ENCODE measurements around the gene COA3. TPM values are rescaled to one million over a fixed set of nuclear protein-coding genes. Genes with fewer than 3 reads are reported as not detected.

Gene COA3
- total and polyA plus RNA-seq, 9 donors = 53.6 to 84.1 (median 59.5) TPM

DNA sequence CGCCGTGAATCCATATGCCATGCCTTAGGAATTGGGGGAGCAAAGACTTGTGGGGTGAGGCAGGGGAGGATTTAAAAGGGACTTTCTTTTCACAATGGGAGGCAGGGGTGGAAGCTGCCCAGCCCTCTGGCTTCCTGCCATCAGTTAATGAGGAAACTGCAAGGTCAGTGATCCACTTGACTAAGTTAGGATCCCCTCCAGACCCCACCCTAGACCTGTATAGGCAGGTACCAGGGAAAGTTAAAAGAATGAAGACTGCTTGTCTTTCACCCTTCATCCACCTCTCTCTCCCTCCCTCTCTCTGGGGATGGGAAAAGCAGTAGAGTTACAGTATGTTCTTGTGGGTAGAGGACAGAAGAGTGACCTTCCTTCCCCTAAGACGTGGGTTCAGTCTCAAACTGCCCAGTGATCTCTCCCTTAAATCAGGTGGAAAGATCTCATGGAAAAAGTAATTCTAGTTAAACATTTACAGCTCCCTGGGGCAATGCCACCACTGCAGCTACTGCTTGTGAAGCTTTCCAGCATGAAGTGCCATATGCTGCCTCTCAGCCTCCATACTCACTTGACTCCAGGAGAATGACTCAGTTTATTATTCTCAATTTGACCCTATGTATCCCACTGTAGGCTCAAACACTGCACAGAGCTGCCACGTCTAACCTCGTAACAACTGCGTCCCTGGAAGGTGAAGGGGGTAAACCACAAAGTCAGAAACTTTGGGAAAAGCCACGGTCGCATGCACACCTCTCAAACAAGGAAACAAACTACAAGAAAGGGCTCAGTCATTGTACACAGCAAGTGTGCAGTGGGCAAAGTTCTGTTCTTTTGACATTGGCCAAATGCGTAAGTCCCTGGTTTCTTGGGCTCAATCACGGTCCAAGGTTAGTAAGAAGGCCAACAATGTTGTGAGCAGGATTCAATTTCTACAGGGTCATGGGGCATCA, 1.2 kb downstream of the COA3 start:
- no peak for DNase-seq
- Histone ChIP-seq H3K36me3 (ENCODE audit: control insufficient read depth, insufficient read depth, low read length) (peaks cover 27% of the 10 kb centered on the region), H3K27me3 (ENCODE audit: control insufficient read depth, insufficient read depth, low read length) (no peaks in the 10 kb centered on the region), H3K4me1 (ENCODE audit: control insufficient read depth, insufficient read depth, low read length) (peaks cover 20% of the 10 kb centered on the region), H3K9me3 (replicated peaks; ENCODE audit: control insufficient read depth, low read depth, low read length) (no peaks in the 10 kb centered on the region), H3K27ac (ENCODE audit: low read length) (no peak overlapping the region), H3K4me3 (ENCODE audit: low read length) (peak overlapping the region; percentile 93)
- 78% methylated on average over 6 of the region's 10 CpGs for WGBS (ENCODE audit: insufficient coverage)

DNA sequence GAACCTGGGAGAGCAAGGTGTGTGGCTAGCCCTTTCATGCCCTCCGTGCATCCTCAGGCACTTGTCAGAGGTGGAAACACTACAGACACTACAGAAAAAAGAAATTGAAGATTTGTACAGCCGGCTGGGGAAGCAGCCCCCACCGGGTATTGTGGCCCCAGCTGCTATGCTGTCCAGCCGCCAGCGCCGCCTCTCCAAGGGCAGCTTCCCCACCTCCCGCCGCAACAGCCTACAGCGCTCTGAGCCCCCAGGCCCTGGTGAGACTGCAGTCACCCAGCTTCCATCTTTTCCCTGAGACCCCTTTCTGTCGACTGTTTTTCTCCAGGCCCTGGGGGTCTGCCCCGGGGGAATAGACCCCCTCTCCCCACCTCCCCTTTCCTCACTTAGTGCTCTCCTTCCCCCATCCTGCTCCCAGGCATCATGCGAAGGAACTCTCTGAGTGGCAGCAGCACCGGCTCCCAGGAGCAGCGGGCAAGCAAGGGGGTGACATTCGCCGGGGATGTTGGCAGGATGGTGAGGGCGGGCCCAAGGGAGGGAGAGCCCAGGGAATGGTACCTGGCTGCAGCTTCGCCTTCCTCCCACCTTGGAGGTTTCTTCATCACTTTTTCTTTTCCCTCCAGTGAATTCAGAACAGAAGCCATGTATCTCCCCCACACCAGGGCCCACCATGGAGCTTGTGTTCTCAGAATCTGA, 2.3 kb downstream of the COA3 start:
- no peak overlapping the region for H3K4me3 ChIP-seq (ENCODE audit: low read length)
- peaks cover 27% of the 10 kb centered on the region for H3K36me3 ChIP-seq (ENCODE audit: control insufficient read depth, insufficient read depth, low read length)
- WGBS (ENCODE audit: insufficient coverage) = 87% methylated on average over 11 of the region's 18 CpGs
- no peaks in the 10 kb centered on the region for H3K9me3 ChIP-seq (replicated peaks; ENCODE audit: control insufficient read depth, low read depth, low read length)
- H3K4me1 ChIP-seq (ENCODE audit: control insufficient read depth, insufficient read depth, low read length) = peaks cover 20% of the 10 kb centered on the region
- H3K27ac ChIP-seq (ENCODE audit: low read length) = no peak overlapping the region
- no peak for DNase-seq
- H3K27me3 ChIP-seq (ENCODE audit: control insufficient read depth, insufficient read depth, low read length) = no peaks in the 10 kb centered on the region

DNA sequence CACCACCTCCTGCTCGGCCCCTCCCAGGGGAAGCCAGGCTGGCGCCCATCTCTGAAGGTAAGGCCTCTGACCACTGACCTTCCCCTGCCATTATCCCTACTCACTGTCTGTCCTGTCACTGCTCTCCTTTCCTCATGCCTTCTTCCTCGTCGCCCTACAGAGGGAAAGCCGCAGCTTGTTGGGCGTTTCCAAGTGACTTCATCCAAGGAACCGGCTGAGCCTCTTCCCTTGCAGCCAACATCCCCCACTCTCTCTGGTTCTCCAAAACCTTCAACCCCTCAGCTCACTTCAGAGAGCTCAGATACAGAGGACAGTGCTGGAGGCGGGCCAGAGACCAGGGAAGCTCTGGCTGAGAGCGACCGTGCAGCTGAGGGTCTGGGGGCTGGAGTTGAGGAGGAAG, 3.0 kb downstream of the COA3 start:
- Histone ChIP-seq H3K27me3 (ENCODE audit: control insufficient read depth, insufficient read depth, low read length) (peaks cover 3% of the 10 kb centered on the region), H3K27ac (ENCODE audit: low read length) (no peak overlapping the region), H3K4me3 (ENCODE audit: low read length) (no peak overlapping the region), H3K9me3 (replicated peaks; ENCODE audit: control insufficient read depth, low read depth, low read length) (no peaks in the 10 kb centered on the region), H3K36me3 (ENCODE audit: control insufficient read depth, insufficient read depth, low read length) (peaks cover 27% of the 10 kb centered on the region), H3K4me1 (ENCODE audit: control insufficient read depth, insufficient read depth, low read length) (peaks cover 20% of the 10 kb centered on the region)
- no peak for DNase-seq
- WGBS (ENCODE audit: insufficient coverage) = 74% methylated on average over 7 of the region's 10 CpGs

DNA sequence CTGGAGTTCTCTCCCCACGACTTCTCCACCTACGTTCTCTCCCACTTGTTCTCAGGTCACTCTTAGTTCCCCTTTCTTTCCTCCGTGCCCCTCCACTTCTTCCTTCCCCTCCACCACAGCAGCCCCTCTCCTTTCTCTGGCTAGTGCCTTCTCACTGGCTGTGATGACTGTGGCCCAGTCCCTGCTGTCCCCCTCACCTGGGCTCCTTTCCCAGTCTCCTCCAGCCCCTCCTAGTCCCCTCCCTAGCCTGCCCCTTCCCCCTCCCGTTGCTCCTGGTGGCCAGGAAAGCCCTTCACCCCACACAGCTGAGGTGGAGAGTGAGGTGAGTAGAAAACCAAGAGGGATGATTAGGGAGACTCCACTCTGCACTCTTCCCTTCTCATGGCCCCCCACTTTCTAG, 3.4 kb downstream of the COA3 start:
- Histone ChIP-seq H3K9me3 (replicated peaks; ENCODE audit: control insufficient read depth, low read depth, low read length) (no peaks in the 10 kb centered on the region), H3K27ac (ENCODE audit: low read length) (no peak overlapping the region), H3K36me3 (ENCODE audit: control insufficient read depth, insufficient read depth, low read length) (peaks cover 27% of the 10 kb centered on the region), H3K27me3 (ENCODE audit: control insufficient read depth, insufficient read depth, low read length) (peaks cover 4% of the 10 kb centered on the region), H3K4me3 (ENCODE audit: low read length) (no peak overlapping the region), H3K4me1 (ENCODE audit: control insufficient read depth, insufficient read depth, low read length) (peaks cover 20% of the 10 kb centered on the region)
- 66% methylated on average over 3 of the region's 4 CpGs for WGBS (ENCODE audit: insufficient coverage)
- DNase-seq = no peak

DNA sequence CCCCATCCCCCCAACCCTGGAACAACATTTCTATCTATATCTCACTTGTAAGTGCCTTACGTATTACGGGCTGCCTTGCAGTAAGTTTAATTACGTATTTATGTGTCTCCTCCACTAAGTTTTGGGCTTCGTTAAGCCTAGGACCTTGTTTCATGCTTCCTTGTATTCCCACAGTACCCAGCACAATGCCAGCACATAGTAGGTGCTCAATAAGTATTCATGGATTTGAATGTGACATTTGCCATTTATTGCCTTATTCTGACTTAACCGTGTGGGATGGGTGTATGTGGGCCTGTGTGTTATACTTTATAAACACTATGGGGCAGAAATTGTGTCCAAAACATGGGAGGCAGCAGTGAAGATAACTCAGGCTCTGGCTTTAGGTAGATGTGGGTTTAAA, 6.0 kb downstream of the COA3 start:
- peaks cover 25% of the 10 kb centered on the region for H3K36me3 ChIP-seq (ENCODE audit: control insufficient read depth, insufficient read depth, low read length)
- no peaks in the 10 kb centered on the region for H3K9me3 ChIP-seq (replicated peaks; ENCODE audit: control insufficient read depth, low read depth, low read length)
- DNase-seq = no peak
- peaks cover 16% of the 10 kb centered on the region for H3K27me3 ChIP-seq (ENCODE audit: control insufficient read depth, insufficient read depth, low read length)
- 86% methylated on average over 1 of the region's 5 CpGs for WGBS (ENCODE audit: insufficient coverage)
- H3K4me3 ChIP-seq (ENCODE audit: low read length) = no peak overlapping the region
- no peak overlapping the region for H3K27ac ChIP-seq (ENCODE audit: low read length)
- peaks cover 8% of the 10 kb centered on the region for H3K4me1 ChIP-seq (ENCODE audit: control insufficient read depth, insufficient read depth, low read length)

DNA sequence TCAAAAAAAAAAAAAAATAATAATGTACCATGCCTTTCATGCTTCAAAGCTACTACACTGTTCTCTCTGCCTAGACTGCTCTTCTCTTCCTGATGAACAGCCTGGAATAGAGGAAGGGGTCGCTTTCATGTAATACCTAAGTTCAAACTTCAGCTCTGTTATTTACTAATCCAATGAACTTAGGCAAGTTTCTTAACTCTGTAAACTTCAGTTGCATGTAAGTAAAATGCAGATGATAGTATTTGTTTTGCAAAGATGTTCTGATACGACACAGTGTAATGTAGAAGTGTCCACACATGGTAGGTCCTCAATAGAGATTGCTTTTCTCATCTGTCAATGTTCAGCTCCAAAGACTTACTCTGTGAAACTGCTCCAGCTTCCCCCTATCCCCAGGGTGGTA, 6.6 kb downstream of the COA3 start:
- Histone ChIP-seq H3K4me3 (ENCODE audit: low read length) (no peak overlapping the region), H3K9me3 (replicated peaks; ENCODE audit: control insufficient read depth, low read depth, low read length) (no peaks in the 10 kb centered on the region), H3K27me3 (ENCODE audit: control insufficient read depth, insufficient read depth, low read length) (peaks cover 22% of the 10 kb centered on the region), H3K4me1 (ENCODE audit: control insufficient read depth, insufficient read depth, low read length) (peaks cover 2% of the 10 kb centered on the region), H3K36me3 (ENCODE audit: control insufficient read depth, insufficient read depth, low read length) (peaks cover 19% of the 10 kb centered on the region), H3K27ac (ENCODE audit: low read length) (no peak overlapping the region)
- DNase-seq = no peak
- WGBS (ENCODE audit: insufficient coverage) = no CpG with 5 or more reads among the region's 2 CpGs

DNA sequence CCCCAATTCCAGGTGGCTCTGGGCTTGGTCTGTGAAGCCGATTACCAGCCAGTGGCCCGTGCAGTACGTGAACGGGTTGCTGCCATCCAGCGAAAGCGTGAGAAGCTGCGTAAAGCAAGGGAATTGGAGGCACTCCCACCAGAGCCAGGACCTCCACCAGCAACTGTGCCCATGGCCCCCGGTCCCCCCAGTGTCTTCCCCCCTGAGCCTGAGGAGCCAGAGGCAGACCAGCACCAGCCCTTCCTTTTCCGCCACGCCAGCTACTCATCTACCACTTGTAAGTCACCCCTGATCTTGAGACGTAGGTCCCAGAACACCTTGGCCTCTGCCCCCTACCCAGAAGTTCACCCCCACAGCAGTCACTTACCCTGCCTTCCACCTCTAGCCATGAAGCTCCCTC, 11.2 kb downstream of the COA3 start:
- Histone ChIP-seq H3K9me3 (replicated peaks; ENCODE audit: control insufficient read depth, low read depth, low read length) (no peaks in the 10 kb centered on the region), H3K36me3 (ENCODE audit: control insufficient read depth, insufficient read depth, low read length) (no peaks in the 10 kb centered on the region), H3K27ac (ENCODE audit: low read length) (no peak overlapping the region), H3K4me3 (ENCODE audit: low read length) (no peak overlapping the region), H3K4me1 (ENCODE audit: control insufficient read depth, insufficient read depth, low read length) (peaks cover 3% of the 10 kb centered on the region), H3K27me3 (ENCODE audit: control insufficient read depth, insufficient read depth, low read length) (peaks cover 68% of the 10 kb centered on the region)
- no peak for DNase-seq
- 87% methylated on average over 11 of the region's 11 CpGs for WGBS (ENCODE audit: insufficient coverage)

DNA sequence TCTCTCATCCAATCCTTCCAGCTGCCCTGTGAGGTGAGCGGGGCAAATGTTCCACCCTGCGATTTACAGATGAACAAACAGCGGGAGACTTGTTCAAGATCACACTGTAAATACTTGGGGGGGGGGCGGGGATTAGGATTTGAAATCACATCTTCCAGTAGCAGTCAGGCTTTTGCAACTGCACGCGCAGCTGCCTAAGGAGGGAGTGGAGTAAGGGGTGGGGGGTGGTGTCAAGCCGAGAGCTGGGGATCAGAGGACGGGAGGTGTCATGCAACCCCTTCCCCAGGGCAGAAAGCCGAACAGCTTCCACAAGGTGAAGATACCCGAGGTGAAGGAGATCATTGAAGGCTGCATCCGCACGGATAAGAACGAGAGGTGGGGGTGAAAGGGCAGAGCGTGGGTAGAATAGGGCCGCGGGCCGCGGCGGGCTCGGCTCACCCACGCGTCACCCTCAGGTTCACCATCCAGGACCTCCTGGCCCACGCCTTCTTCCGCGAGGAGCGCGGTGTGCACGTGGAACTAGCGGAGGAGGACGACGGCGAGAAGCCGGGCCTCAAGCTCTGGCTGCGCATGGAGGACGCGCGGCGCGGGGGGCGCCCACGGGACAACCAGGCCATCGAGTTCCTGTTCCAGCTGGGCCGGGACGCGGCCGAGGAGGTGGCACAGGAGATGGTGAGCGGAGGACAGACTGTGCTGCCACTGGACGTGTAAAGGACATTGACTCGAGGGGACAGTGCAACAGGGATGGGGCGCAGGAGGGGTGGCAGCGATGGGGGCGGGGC, 13.5 kb downstream of the COA3 start:
- Histone ChIP-seq H3K9me3 (replicated peaks; ENCODE audit: control insufficient read depth, low read depth, low read length) (no peaks in the 10 kb centered on the region), H3K4me3 (ENCODE audit: low read length) (no peak overlapping the region), H3K27ac (ENCODE audit: low read length) (no peak overlapping the region), H3K4me1 (ENCODE audit: control insufficient read depth, insufficient read depth, low read length) (peaks cover 13% of the 10 kb centered on the region), H3K27me3 (ENCODE audit: control insufficient read depth, insufficient read depth, low read length) (peaks cover 84% of the 10 kb centered on the region), H3K36me3 (ENCODE audit: control insufficient read depth, insufficient read depth, low read length) (no peaks in the 10 kb centered on the region)
- WGBS (ENCODE audit: insufficient coverage) = 13% methylated on average over 45 of the region's 52 CpGs
- DNase-seq = no peak

DNA sequence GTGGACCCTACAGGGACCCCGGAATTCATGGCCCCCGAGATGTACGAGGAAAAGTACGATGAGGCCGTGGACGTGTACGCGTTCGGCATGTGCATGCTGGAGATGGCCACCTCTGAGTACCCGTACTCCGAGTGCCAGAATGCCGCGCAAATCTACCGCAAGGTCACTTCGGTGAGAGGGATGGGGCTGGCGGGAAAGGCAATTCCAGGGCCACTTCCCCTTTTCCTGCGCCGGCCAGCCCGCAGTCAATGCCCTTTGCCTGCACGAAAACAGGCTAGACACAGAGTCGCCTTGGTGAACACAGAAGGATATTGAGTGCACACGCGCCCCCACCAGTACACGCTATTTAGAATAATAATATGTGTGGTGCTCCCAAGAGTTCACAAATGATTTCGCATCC, 14.1 kb downstream of the COA3 start:
- H3K27ac ChIP-seq (ENCODE audit: low read length) = no peak overlapping the region
- peaks cover 1% of the 10 kb centered on the region for H3K36me3 ChIP-seq (ENCODE audit: control insufficient read depth, insufficient read depth, low read length)
- H3K27me3 ChIP-seq (ENCODE audit: control insufficient read depth, insufficient read depth, low read length) = peaks cover 90% of the 10 kb centered on the region
- H3K4me3 ChIP-seq (ENCODE audit: low read length) = no peak overlapping the region
- 21% methylated on average over 16 of the region's 25 CpGs for WGBS (ENCODE audit: insufficient coverage)
- H3K9me3 ChIP-seq (replicated peaks; ENCODE audit: control insufficient read depth, low read depth, low read length) = no peaks in the 10 kb centered on the region
- H3K4me1 ChIP-seq (ENCODE audit: control insufficient read depth, insufficient read depth, low read length) = peaks cover 15% of the 10 kb centered on the region
- no peak for DNase-seq

DNA sequence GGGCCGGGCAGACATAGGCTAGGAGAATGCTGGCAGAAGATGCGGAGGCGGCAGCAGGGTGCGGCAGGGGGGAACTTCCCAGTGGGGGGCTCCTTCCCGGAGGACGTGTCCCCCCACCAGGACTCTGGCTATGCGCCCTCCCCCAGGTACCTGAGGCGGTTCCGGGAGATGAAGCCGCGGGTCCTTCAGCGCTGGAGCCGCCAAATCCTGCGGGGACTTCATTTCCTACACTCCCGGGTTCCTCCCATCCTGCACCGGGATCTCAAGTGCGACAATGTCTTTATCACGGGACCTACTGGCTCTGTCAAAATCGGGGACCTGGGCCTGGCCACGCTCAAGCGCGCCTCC, 14.7 kb downstream of the COA3 start:
- peaks cover 15% of the 10 kb centered on the region for H3K4me1 ChIP-seq (ENCODE audit: control insufficient read depth, insufficient read depth, low read length)
- H3K9me3 ChIP-seq (replicated peaks; ENCODE audit: control insufficient read depth, low read depth, low read length) = no peaks in the 10 kb centered on the region
- no peak overlapping the region for H3K27ac ChIP-seq (ENCODE audit: low read length)
- 14% methylated on average over 21 of the region's 22 CpGs for WGBS (ENCODE audit: insufficient coverage)
- H3K36me3 ChIP-seq (ENCODE audit: control insufficient read depth, insufficient read depth, low read length) = peaks cover 8% of the 10 kb centered on the region
- H3K4me3 ChIP-seq (ENCODE audit: low read length) = no peak overlapping the region
- DNase-seq = no peak
- peaks cover 92% of the 10 kb centered on the region for H3K27me3 ChIP-seq (ENCODE audit: control insufficient read depth, insufficient read depth, low read length)

All from muscle of leg (tissue), 11 donors.